Natural killer cell (primary cell): ENCODE measurements around the gene BORCS8. TPM values are rescaled to one million over a fixed set of nuclear protein-coding genes. Genes with fewer than 3 reads are reported as not detected.

ENCODE experiments used
- ATAC-seq, 3 donors: fragments of 150-1000 bp in 2 of 3; fragments of 200-7000 bp in 1 of 3; cut with Tn5 transposase; 1 replicate in 1 of 3; 2 replicates in 2 of 3; pipeline ENCODE4 v1.10.0; 2021; ENCODE audit warnings: mild to moderate bottlenecking in 2 of 3, moderate library complexity in 2 of 3
- DNase-seq, 2 donors: peaks; one replicate each; pipeline versions ENCODE4 v3.0.0 to v3.0.0-alpha.2; 2013 to 2021; ENCODE audit warnings: mixed read lengths in 1 of 2
- H3K27ac ChIP-seq: one replicate; pipeline ENCODE4 v1.5.1; 2013; ENCODE audit warnings: mild to moderate bottlenecking, low read length
- H3K27me3 ChIP-seq: one replicate; pipeline ENCODE4 v1.6.1; 2013; ENCODE audit warnings: low read length; ENCODE audit not compliant: control insufficient read depth, insufficient read depth
- H3K36me3 ChIP-seq: one replicate; pipeline ENCODE4 v1.6.1; 2013; ENCODE audit warnings: low read length; ENCODE audit not compliant: control insufficient read depth, insufficient read depth
- H3K4me1 ChIP-seq: one replicate; pipeline ENCODE4 v1.6.1; 2013; ENCODE audit warnings: low read length; ENCODE audit not compliant: control insufficient read depth, insufficient read depth
- H3K4me3 ChIP-seq: one replicate; pipeline ENCODE4 v1.5.1; 2013; ENCODE audit warnings: low read length
- H3K9me3 ChIP-seq: one replicate; pipeline ENCODE4 v1.6.1; 2013; ENCODE audit warnings: low read length; ENCODE audit not compliant: control insufficient read depth, insufficient read depth
- H3K27ac Mint-ChIP-seq, 2 donors: one replicate each; pipeline ENCODE4 v1.8.0; 2022; ENCODE audit warnings: mild to moderate bottlenecking in 2 of 2, mixed read lengths in 2 of 2, moderate library complexity in 1 of 2
- H3K27me3 Mint-ChIP-seq, 2 donors: one replicate each; pipeline ENCODE4 v1.8.0; 2022; ENCODE audit warnings: low read depth in 2 of 2, mixed read lengths in 2 of 2
- H3K36me3 Mint-ChIP-seq: one replicate; pipeline ENCODE4 v1.8.0; 2022; ENCODE audit warnings: mixed read lengths
- H3K4me1 Mint-ChIP-seq, 2 donors: one replicate each; pipeline ENCODE4 v1.8.0; 2022; ENCODE audit warnings: mixed read lengths in 2 of 2
- H3K4me3 Mint-ChIP-seq: one replicate; pipeline ENCODE4 v1.8.0; 2022; ENCODE audit warnings: mild to moderate bottlenecking, moderate library complexity, mixed read lengths
- H3K9me3 Mint-ChIP-seq, 2 donors: one replicate each; pipeline ENCODE4 v1.8.0; 2022; ENCODE audit warnings: mixed read lengths in 2 of 2
- WGBS: methylation state at CpG from one replicate; pipeline ENCODE4 v1.1.7; 2013; ENCODE audit warnings: missing lambda C conversion rate; ENCODE audit not compliant: insufficient coverage; 5-methylcytosine and 5-hydroxymethylcytosine counted together
- intact Hi-C: fragments of 100-400 bp; cut with micrococcal nuclease; formaldehyde crosslinking; loops from one replicate; pipeline ENCODE4 v1.14.2; 2022
- total RNA-seq, 4 donors: library from RNA; stranded (reverse); fragments of 120-200 nt in 1 of 4; gene quantifications; one replicate each; pipeline versions ENCODE4 v1.2.3 to v1.2.4, GENCODE V29; 2013 to 2022
- TF ChIP-seq, protein P1 (sequence below): fragments of 200-600 bp; IDR thresholded peaks from one replicate; pipeline ENCODE4 v1.8.0; 2022; ENCODE audit warnings: antibody characterized with exemption

Gene BORCS8
- total RNA-seq, 3 donors from 2014 or later (not counting 1 experiment from before 2014, with no cell fraction given): 28.2 to 42.4 (median 33.2) TPM

DNA sequence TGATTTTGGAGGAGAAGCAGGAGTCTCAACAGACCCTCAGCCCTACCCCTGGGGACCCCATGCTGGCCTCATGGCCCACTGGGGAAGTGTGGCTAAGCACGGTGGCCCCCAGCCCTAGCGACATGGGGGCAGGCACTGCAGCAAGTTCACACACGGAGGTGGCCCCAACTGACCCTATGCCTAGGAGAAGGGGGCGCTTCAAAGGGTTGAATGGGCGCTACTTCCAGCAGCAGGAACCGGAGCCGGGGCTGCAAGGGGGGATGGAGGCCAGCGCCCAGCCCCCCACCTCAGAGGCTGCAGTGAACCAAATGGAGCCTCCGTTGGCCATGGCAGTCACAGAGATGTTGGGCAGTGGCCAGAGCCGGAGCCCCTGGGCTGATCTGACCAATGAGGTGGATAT lies 34.7 kb upstream of the BORCS8 start:
- peaks cover 0 to 3% of the 10 kb centered on the region in 2 donors for H3K27me3 Mint-ChIP-seq
- ATAC-seq: no peak
- no peak overlapping the region for H3K4me3 ChIP-seq
- intact Hi-C loops: no loop called here
- no peak overlapping the region for H3K27ac Mint-ChIP-seq
- H3K27ac ChIP-seq: no peak overlapping the region
- no peaks in the 10 kb centered on the region for H3K36me3 Mint-ChIP-seq
- H3K9me3 Mint-ChIP-seq: no peaks in the 10 kb centered on the region
- TF ChIP-seq, protein P1, sequence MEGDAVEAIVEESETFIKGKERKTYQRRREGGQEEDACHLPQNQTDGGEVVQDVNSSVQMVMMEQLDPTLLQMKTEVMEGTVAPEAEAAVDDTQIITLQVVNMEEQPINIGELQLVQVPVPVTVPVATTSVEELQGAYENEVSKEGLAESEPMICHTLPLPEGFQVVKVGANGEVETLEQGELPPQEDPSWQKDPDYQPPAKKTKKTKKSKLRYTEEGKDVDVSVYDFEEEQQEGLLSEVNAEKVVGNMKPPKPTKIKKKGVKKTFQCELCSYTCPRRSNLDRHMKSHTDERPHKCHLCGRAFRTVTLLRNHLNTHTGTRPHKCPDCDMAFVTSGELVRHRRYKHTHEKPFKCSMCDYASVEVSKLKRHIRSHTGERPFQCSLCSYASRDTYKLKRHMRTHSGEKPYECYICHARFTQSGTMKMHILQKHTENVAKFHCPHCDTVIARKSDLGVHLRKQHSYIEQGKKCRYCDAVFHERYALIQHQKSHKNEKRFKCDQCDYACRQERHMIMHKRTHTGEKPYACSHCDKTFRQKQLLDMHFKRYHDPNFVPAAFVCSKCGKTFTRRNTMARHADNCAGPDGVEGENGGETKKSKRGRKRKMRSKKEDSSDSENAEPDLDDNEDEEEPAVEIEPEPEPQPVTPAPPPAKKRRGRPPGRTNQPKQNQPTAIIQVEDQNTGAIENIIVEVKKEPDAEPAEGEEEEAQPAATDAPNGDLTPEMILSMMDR: no peak
- H3K4me1 ChIP-seq: peaks cover 10% of the 10 kb centered on the region
- peaks cover 4 to 12% of the 10 kb centered on the region in 2 donors for H3K4me1 Mint-ChIP-seq
- no peak overlapping the region for H3K4me3 Mint-ChIP-seq
- no peak for DNase-seq
- H3K27me3 ChIP-seq: peaks cover 5% of the 10 kb centered on the region
- WGBS: 75% methylated on average over 10 of the region's 10 CpGs
- H3K9me3 ChIP-seq: no peaks in the 10 kb centered on the region
- no peaks in the 10 kb centered on the region for H3K36me3 ChIP-seq

DNA sequence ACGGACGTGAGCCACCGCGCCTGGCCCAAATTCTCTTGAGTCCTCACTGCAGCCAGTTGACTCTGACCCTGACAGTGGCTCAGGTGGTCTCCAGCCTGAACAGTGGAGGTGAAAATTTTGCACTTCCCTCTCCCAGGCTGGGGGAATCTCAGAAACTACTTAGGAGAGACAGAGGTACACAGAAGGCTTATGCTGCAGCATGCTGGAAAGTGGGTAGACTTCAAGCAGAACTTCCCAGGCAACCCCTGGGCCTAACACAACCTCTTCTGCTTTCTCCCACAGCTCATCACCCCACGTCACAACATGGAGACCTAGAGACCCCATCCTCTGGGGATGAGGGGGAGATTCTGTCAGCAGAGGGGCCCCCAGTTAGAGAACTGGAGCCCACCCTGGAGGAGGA lies 34.3 kb upstream of the BORCS8 start:
- Mint-ChIP-seq H3K27ac (no peak overlapping the region), H3K9me3 (no peaks in the 10 kb centered on the region), H3K4me3 (no peak overlapping the region), H3K36me3 (no peaks in the 10 kb centered on the region), H3K27me3 (peaks cover 0 to 3% of the 10 kb centered on the region in 2 donors), H3K4me1 (peaks cover 4 to 12% of the 10 kb centered on the region in 2 donors)
- Histone ChIP-seq H3K9me3 (no peaks in the 10 kb centered on the region), H3K4me1 (peaks cover 10% of the 10 kb centered on the region), H3K4me3 (no peak overlapping the region), H3K27ac (no peak overlapping the region), H3K36me3 (no peaks in the 10 kb centered on the region), H3K27me3 (peaks cover 5% of the 10 kb centered on the region)
- TF ChIP-seq, protein P1: no peak
- whole genome bisulfite sequencing: 93% methylated on average over 4 of the region's 5 CpGs
- intact Hi-C loops: no loop called here
- DNase-seq (no peak), ATAC-seq (no peak)

DNA sequence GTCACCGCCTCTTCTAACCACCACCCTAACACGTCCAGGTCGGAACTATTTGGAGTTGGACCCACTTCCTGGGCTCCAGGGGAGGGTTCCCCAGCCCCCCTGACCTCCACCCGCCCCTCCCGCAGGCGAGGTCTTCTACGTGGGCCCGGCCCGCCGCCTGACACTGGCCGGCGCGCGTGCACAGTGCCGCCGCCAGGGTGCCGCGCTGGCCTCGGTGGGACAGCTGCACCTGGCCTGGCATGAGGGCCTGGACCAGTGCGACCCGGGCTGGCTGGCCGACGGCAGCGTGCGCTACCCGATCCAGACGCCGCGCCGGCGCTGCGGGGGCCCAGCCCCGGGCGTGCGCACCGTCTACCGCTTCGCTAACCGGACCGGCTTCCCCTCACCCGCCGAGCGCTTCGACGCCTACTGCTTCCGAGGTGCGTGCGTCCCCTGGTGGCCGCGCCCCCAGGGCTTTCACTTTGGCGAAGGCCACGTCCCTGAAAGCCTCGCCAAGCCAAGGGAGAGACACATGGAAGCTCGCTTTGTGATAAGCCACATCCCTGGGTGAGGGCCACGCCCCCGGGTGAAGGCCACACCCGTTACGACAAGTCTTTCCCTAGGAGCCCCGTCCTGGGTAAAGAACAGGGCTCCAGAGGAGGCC lies 33.0 kb upstream of the BORCS8 start:
- TF ChIP-seq, protein P1: peak; percentile 76
- Mint-ChIP-seq H3K4me1 (peaks cover 4 to 12% of the 10 kb centered on the region in 2 donors), H3K4me3 (peak overlapping the region; percentile 83), H3K27ac (no peak overlapping the region), H3K9me3 (no peaks in the 10 kb centered on the region), H3K36me3 (no peaks in the 10 kb centered on the region), H3K27me3 (peaks cover 0 to 3% of the 10 kb centered on the region in 2 donors)
- peak overlapping the region; percentile 25 for H3K4me3 ChIP-seq
- intact Hi-C loops: loop anchor here (2.0 kb wide), 1 partner anchor 78 kb away; no protein-coding TSS in a partner anchor
- WGBS: 3% methylated on average over 59 of the region's 59 CpGs
- H3K4me1 ChIP-seq: peaks cover 10% of the 10 kb centered on the region
- H3K27ac ChIP-seq: no peak overlapping the region
- H3K36me3 ChIP-seq: no peaks in the 10 kb centered on the region
- DNase-seq (peak; percentile 65 to 88), ATAC-seq (peak; percentile 83 to 98 (median 95))
- peaks cover 5% of the 10 kb centered on the region for H3K27me3 ChIP-seq
- no peaks in the 10 kb centered on the region for H3K9me3 ChIP-seq
